K562 (cell line): ENCODE results near the gene MYL6B. TPM values are rescaled to one million over a fixed set of nuclear protein-coding genes. Genes with fewer than 3 reads are reported as not detected.

ENCODE experiments used
- BMI1 ChIP-seq: fragments of 150-350 bp; IDR thresholded peaks from 2 replicates; pipeline ENCODE4 v1.6.1; 2014; ENCODE audit warnings: low read length
- E2F8 ChIP-seq: fragments of 450-650 bp; IDR thresholded peaks from 2 replicates; pipeline ENCODE4 v1.7.1; 2018; ENCODE audit warnings: mild to moderate bottlenecking, low read depth; ENCODE audit not compliant: partially characterized antibody
- ELF2 ChIP-seq: fragments of 250-450 bp; sonication (Bioruptor Pico); IDR thresholded peaks from 2 replicates; pipeline ENCODE4 v1.5.0; 2021; ENCODE audit warnings: mild to moderate bottlenecking
- IRF2 ChIP-seq: sonication (generic); formaldehyde crosslinking; IDR thresholded peaks from 2 replicates; pipeline ENCODE4 v1.8.1; 2022; ENCODE audit warnings: mild to moderate bottlenecking, missing genetic modification reagents
- MAFK ChIP-seq: IDR thresholded peaks from 2 replicates; pipeline ENCODE4 v1.6.1; 2011; ENCODE audit warnings: low read length, improper control_type of control experiment
- NKRF ChIP-seq: fragments of 450-650 bp; IDR thresholded peaks from 2 replicates; pipeline ENCODE4 v1.6.1; 2016; ENCODE audit warnings: borderline replicate concordance
- NR0B1 ChIP-seq: fragments of 450-650 bp; IDR thresholded peaks from one replicate; pipeline ENCODE4 v1.6.1; 2018; ENCODE audit warnings: mild to moderate bottlenecking, moderate library complexity; ENCODE audit not compliant: partially characterized antibody
- SIN3A ChIP-seq, 2 experiments: fragments of 150-350 bp in 1 of 2; IDR thresholded peaks; 2 replicates each; pipeline ENCODE4 v1.6.1; 2011 to 2016; ENCODE audit warnings: borderline replicate concordance in 2 of 2, low read depth in 2 of 2, low read length in 2 of 2, mild to moderate bottlenecking in 2 of 2, moderate library complexity in 2 of 2; ENCODE audit not compliant: control insufficient read depth in 1 of 2
- SMARCA4 ChIP-seq: fragments of 450-650 bp; IDR thresholded peaks from 2 replicates; pipeline ENCODE4 v1.6.1; 2016
- SNAPC5 ChIP-seq: fragments of 250-450 bp; sonication (Bioruptor Pico); IDR thresholded peaks from 2 replicates; pipeline ENCODE4 v1.8.0; 2021; ENCODE audit warnings: moderate library complexity, mild to moderate bottlenecking, inconsistent platforms
- TFAP4 ChIP-seq: sonication (generic); formaldehyde crosslinking; IDR thresholded peaks from 2 replicates; pipeline ENCODE4 v1.8.0; 2022; ENCODE audit warnings: missing genetic modification reagents, mild to moderate bottlenecking, moderate library complexity, borderline replicate concordance
- ZNF316 ChIP-seq: fragments of 450-650 bp; IDR thresholded peaks from 2 replicates; pipeline ENCODE4 v1.6.1; 2016
- ZNF609 ChIP-seq: sonication (generic); formaldehyde crosslinking; IDR thresholded peaks from 2 replicates; pipeline ENCODE4 v1.8.1; 2023; ENCODE audit warnings: missing genetic modification reagents, mild to moderate bottlenecking, borderline replicate concordance
- ZNF696 ChIP-seq: fragments of 250-450 bp; sonication (Bioruptor Pico); conservative IDR thresholded peaks from 2 replicates; pipeline ENCODE4 v1.4.0; 2020; ENCODE audit warnings: mild to moderate bottlenecking, moderate library complexity
- polyA plus RNA-seq, 8 experiments: library from polyadenylated mRNA; depleted of rRNA in 4 of 8; stranded (reverse) in 5 of 8; unstranded in 3 of 8; fragments of >200 nt; fragmentation: Nextera tagmentation in 2 of 8; fragmentation: Illumina TruSeq in 1 of 8; extraction: Ambion mirVana in 2 of 8; extraction: Trizol in 1 of 8; gene quantifications; 2 replicates each; pipeline versions ENCODE4 v1.2.1 to v1.2.3, GENCODE V29; 2011 to 2014; ENCODE audit warnings: inconsistent platforms in 1 of 8, missing spikeins in 1 of 8
- total RNA-seq, 7 experiments: library from RNA; depleted of rRNA in 6 of 7; stranded (reverse); fragments of >200 nt in 6 of 7; fragmentation: Illumina TruSeq in 2 of 7; extraction: Trizol in 2 of 7; gene quantifications; 2 replicates each; pipeline versions ENCODE4 v1.2.1 to v1.2.3, GENCODE V29; 2011 to 2021; ENCODE audit warnings: low replicate concordance in 1 of 7

Gene MYL6B
- total and polyA plus RNA-seq, 9 of the 15 experiments (the other 6 are each of a cell fraction or from before 2014, with no cell fraction given): 42.8 to 77.3 (median 68.6) TPM

- TF ChIP-seq E2F8: no peak
- TF ChIP-seq MAFK: no peak
- TF ChIP-seq BMI1: no peak
- TF ChIP-seq TFAP4 (CRISPR knock-in tag): 0 out of 2 replicates have a peak, but pooled peaks have one; percentile 18
- no peak for TF ChIP-seq IRF2 (CRISPR knock-in tag)
- TF ChIP-seq ELF2 (CRISPR knock-in tag): peak; percentile 26; the same call in 1 of the 2 replicates
- no peak for TF ChIP-seq SIN3A (IDR thresholded peaks at IDR 0.05; ENCODE audit: borderline replicate concordance in 2 of 2, control insufficient read depth in 1 of 2, low read depth in 2 of 2, low read length in 2 of 2)
- 0 out of 2 replicates have a peak, but pooled peaks have one; percentile 30 for TF ChIP-seq ZNF609
- TF ChIP-seq NKRF: no peak
- TF ChIP-seq NR0B1: no peak
- no peak for TF ChIP-seq ZNF316
- no peak for TF ChIP-seq ZNF696 (CRISPR knock-in tag)
- no peak for TF ChIP-seq SMARCA4
- TF ChIP-seq SNAPC5: no peak
Measured at GRCh38 chr12:56160894-56161689, 8.7 kb downstream of the MYL6B start (continued).
